ENCODE measurements around the gene DKK2.

Gene DKK2

DNA sequence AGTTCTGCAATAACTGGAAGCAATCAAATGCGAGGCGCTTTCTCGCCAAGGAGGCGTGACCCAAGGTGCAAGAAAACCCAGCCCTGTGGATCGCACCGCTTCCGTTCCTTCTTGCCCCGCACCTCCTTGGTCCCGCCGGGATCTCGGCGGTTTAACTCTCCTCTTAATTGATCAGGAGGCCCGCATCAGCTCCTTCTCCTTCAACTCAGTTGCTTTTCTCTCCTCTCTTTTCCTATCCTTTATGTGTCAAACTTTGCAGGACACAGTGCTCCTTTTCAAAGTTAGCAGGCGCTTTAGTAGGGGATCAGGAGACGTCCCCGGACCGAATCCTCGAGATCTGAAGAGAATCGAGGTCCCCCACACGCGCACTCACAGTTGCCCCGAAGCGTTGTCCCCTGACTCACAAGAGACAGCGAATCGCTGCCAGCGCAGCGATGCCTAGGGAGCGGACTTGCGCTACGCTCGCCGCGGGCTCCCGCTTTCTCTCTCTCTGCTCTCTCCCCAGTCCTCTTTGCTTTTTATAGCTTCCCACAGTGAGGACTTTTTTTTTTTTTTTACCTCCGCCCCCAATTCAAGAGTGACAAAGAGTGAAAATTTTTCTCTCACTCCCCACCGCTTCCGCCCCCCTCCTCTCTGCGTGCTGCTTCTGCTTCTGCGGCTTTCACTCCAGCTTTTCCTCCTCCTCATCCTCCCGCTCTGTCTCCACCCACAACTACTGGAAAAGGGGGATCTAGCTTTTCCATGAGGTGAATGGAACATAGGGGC, at the start of gene DKK2:
Gene DKK2, minus strand, starts transcription at position 495 of the 765 bp plus-strand sequence. CDS start 722 bp downstream, outside the sequence.
- DNase-seq, result peak; percentile 2

- no peak for DNase-seq
Measured at GRCh38 chr4:107077192-107077591, 41.1 kb upstream of the DKK2 start.

DNA sequence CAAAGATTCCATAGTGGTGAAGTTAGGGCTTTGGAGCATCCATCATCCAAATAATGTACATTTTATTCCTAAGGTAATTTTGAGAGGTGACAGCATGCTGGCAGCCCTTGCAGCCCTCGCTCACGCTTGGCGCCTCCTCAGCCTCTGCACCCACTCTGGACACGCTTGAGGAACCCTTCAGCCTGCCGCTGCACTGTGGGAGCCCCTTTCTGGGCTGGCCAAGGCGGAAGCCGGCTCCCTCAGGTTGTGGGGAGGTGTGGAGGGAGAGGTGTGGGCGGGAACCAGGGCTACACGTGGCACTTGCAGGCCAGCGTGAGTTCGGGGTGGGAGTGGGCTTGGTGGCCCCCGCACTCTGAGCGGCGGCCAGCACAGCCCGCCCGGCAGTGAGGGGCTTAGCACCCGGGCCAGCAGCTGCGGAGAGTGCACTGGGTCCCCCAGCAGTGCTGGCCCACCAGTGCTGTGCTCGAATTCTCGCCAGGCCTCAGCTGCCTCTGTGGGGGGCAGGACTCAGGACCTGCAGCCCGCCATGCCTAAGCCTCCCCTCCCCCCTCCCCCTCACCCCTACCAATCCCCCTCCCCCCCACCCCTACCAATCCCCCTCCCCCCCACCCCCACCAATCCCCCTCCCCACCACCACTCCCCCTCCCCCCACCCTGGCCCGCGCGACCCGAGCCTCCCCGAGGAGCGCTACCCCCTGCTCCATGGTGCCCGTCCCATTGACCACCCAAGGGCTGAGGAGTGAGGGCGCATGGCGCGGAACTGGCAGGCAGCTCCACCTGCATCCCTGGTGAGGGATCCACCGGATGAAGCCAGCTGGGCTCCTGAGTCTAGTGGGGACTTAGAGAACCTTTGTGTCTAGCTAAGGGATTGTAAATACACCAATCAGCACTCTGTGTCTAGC, 37.0 kb upstream of the DKK2 start:
- no peak for DNase-seq

GRCh38 chr4:107071108-107071507, 35.0 kb upstream of the DKK2 start:
- DNase-seq, result no peak

- DNase-seq, result peak; percentile 55
Measured at GRCh38 chr4:107069049-107069448, 32.9 kb upstream of the DKK2 start.

GRCh38 chr4:107068116-107068515, 32.0 kb upstream of the DKK2 start:
- DNase-seq, result no peak

DNA sequence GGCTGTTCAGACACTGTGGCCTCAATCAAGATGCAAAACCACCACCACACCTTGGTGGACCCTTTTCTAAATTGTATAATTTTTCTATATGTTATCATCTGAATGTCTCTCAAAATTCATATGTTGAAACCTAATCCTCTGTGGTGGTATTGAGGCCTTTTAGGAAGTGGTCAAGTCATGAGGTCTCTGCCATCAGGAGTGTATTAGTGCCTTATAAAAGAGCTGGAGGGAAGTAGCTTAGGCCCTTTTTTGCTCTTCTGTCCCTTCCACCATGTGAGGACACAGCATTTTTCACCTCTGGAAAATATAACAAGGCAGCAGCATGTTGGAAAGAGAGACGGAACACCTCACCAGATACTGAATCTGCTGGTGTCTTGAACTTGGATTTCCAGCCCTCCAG, 30.5 kb upstream of the DKK2 start:
- no peak for DNase-seq

DNA sequence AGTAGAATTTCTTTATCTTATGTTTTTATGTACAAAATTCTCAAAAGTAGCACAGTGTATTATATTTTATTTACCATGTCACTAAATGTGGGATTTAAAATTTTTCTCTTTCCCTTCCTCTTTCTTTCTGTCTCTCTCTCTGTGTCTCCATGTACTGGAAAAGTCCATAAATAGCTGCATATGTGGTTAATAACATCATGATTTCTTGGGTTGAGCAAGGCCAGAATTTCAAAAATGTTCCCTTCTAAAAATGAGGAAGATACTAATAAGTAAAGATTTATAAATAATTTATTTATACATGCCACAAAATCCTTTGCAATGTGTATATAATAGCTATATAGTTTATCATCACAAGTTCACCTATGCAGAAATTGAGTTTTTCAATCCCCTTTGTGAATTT, 29.1 kb upstream of the DKK2 start:
- DNase-seq, result no peak

DNA sequence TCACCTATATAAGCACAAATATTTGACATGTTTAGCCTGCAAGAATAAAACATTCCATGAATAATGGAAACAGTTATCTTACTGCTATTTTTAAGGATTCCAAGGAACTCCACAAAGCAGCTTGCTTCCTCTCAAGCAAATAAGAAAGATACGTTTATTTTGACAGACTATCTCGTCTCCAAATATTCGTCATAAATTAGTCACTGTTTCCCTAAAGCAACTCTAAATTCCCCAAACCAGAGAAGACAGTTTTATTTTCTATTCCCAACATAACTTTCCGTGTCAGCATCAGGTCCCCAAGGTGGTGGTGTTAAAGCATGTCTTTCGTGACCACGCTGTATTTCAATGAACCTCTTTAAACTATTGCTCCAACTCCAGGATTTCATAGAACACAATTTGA, 24.3 kb upstream of the DKK2 start:
- no peak for DNase-seq

GRCh38 chr4:107058828-107059227, 22.7 kb upstream of the DKK2 start:
- DNase-seq, result no peak

DNA sequence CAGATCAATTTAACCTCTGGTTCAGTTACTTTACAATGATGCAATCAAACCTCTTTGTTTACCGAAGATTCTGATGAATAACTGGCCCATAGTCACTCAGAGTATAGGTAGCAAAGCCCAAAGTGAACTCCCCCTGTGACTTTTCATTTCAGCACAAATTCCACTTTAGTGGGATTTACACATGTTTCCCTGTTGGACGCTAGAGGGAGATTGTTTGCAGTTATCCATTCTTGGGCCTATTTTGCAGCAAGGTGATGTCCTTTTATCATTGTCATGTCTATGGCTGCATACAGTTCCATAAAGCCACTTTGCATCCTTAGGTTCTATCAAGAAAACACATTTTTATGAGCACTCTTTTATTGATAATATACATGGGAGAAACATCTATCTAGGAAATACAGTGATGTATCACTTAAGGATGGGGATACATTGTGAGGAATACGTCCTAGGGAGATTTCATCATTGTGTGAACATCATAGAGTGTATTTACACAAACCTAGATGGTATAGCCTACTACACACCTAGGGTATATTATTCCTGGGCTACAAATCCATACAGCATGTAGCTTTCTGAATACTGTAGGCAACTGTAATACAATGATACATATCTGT, 14.5 kb upstream of the DKK2 start:
- no peak for DNase-seq

- no peak for DNase-seq
Measured at GRCh38 chr4:107046261-107046660, 10.1 kb upstream of the DKK2 start.

- no peak for DNase-seq
Measured at GRCh38 chr4:107044170-107044569, 8.1 kb upstream of the DKK2 start.

DNA sequence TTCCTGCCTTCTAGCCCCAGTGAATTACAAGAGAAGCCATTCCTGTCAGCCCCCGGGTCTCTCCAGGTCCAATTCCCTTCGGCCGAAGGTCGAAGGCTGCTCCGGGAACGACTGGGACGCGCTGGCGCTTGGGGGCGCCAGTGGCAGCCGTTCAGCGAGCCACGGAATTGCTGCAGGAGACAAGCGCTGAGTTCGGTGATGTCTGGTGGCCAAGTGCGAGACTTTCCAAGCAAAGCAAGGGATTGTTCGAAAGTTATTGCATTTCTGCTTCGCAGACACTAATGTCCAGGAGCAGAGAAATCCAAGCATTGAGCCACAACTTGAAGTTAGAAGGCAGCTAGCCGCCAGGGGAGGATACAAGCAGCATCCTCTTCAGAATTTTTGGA, 1.1 kb upstream of the DKK2 start:
- DNase-seq, result no peak

DNA sequence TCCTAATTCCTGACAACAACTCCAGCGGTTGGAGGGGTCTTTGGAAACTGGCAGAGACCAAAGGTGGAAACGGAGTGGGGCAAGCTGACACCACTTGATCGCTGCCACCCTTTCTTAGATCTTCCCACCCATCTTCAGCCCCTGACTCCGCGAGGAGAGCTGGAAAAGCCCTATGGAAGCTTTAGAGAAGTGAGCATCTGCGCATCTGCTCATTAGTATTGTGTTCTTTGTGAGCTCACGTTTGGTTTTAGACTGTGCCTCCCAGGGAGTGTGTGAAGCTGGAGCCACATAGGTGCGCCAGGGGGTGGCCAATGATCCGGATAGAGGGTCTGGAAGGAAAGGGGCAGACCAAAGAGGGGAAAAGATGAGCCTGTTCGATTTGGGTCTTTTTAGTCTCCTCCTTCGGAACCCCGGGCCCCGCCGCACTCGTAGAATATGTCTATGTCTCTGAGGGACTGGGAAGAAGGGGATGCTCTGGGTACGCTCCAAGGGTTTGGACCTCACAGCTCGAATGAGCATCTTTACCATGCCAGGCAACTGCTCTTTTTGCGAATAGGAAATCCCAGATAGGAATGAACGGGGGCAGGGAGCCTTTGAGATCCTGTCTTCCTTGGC, 578 bp upstream of the DKK2 start:
- DNase-seq, result no peak

DNA sequence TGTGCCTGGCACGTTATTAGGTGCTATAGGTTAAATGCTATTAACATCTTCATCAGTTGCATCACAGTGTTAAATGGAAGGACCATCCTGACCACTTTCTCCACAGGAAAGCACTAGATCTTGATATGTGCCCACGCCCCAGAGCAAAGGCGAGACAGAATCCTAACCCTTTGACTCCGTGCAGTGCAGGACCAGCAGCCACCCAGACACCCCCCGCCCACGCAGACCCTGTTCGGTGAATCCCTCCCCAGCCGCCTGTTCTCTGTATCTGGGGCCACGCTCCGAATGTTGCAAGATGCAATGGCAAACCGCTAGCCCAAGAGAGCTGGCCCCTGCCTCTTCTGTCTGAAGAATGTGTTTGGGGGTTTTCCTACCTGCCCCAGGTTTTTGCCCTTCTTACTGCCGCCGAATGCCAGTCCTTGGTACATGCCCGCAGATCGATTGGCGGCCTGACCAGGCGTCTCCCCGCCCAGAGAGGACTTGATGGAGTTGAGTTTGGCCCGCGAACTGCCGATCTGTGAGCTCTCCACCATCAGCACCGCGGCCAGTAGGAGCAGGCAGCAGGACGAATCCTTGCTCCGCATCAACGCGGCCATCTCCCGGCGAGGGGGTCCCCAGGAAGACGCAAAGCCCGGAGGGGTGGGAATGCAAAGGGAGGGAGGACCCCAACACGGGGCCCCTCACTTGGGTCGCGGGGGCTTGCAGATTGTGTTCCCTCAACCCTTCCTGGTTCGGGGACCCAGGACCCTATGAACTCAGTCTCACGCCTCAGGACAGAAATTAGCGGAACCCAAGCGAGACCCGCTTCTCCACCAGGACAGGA, 906 bp downstream of the DKK2 start:
- no peak for DNase-seq

GRCh38 chr4:107034091-107034995, 1.8 kb downstream of the DKK2 start:
- DNase-seq, result peak; percentile 16

- no peak for DNase-seq
Measured at GRCh38 chr4:107027379-107027778, 8.7 kb downstream of the DKK2 start.

DNA sequence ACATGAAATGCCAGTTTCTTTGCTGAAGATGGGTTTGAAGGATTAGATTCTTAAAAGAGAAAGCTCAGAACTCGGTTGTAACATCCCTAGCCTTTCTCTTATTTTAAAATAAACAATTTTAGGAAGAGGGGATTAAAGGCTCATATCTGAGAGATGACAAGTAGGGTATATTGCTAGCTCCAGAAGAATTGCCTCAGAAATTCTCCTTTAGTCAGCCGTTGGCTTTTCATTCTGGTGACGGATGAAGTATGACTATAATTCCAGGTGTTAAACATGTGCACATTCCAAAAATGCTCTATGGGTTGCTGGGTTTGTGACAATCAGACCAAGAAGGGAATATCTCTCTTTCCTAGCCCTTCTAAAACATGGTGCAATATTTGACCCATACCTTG, 17.8 kb downstream of the DKK2 start:
- no peak for DNase-seq

- no peak for DNase-seq
Measured at GRCh38 chr4:107017443-107018343, 18.4 kb downstream of the DKK2 start.

Data from SIG-M5 (cell line).